ENCODE data around the gene BIVM.

The BIVM gene

GRCh38 chr13:102836471-102836870, 37.6 kb downstream of the BIVM start:
- Histone ChIP-seq H3K4me3 (replicated peaks; ENCODE audit: low read depth, low read length) (no peak overlapping the region), H3K36me3 (ENCODE audit: control insufficient read depth, insufficient read depth, low read length) (no peaks in the 10 kb centered on the region), H3K27me3 (replicated peaks; ENCODE audit: control insufficient read depth, insufficient read depth, low read length) (no peaks in the 10 kb centered on the region)
- no peak for TF ChIP-seq CTCF (IDR thresholded peaks at IDR 0.05; ENCODE audit: insufficient read depth, low read length, poor library complexity, severe bottlenecking)
- DNase-seq (ENCODE audit: extremely low read depth, insufficient read length) = no peak

GRCh38 chr13:102838273-102838672, 39.4 kb downstream of the BIVM start:
- H3K27me3 ChIP-seq (replicated peaks; ENCODE audit: control insufficient read depth, insufficient read depth, low read length) = no peaks in the 10 kb centered on the region
- no peak overlapping the region for H3K4me3 ChIP-seq (replicated peaks; ENCODE audit: low read depth, low read length)
- DNase-seq (ENCODE audit: extremely low read depth, insufficient read length) = no peak
- no peaks in the 10 kb centered on the region for H3K36me3 ChIP-seq (ENCODE audit: control insufficient read depth, insufficient read depth, low read length)
- TF ChIP-seq CTCF (IDR thresholded peaks at IDR 0.05; ENCODE audit: insufficient read depth, low read length, poor library complexity, severe bottlenecking) = no peak

GRCh38 chr13:102838982-102839381, 40.1 kb downstream of the BIVM start:
- no peak for TF ChIP-seq CTCF (IDR thresholded peaks at IDR 0.05; ENCODE audit: insufficient read depth, low read length, poor library complexity, severe bottlenecking)
- Histone ChIP-seq H3K27me3 (replicated peaks; ENCODE audit: control insufficient read depth, insufficient read depth, low read length) (no peaks in the 10 kb centered on the region), H3K36me3 (ENCODE audit: control insufficient read depth, insufficient read depth, low read length) (no peaks in the 10 kb centered on the region; the same call in 1 of the 2 replicates), H3K4me3 (replicated peaks; ENCODE audit: low read depth, low read length) (no peak overlapping the region)
- no peak for DNase-seq (ENCODE audit: extremely low read depth, insufficient read length)

- no peak for DNase-seq (ENCODE audit: extremely low read depth, insufficient read length)
- H3K27me3 ChIP-seq (replicated peaks; ENCODE audit: control insufficient read depth, insufficient read depth, low read length) = no peaks in the 10 kb centered on the region
- H3K4me3 ChIP-seq (replicated peaks; ENCODE audit: low read depth, low read length) = no peak overlapping the region
- H3K36me3 ChIP-seq (ENCODE audit: control insufficient read depth, insufficient read depth, low read length) = no peaks in the 10 kb centered on the region; the same call in 1 of the 2 replicates
- TF ChIP-seq CTCF (IDR thresholded peaks at IDR 0.05; ENCODE audit: insufficient read depth, low read length, poor library complexity, severe bottlenecking) = no peak
These were observed 40.5 kb downstream of the BIVM start for GRCh38 chr13:102839462-102839861.

- Histone ChIP-seq H3K36me3 (ENCODE audit: control insufficient read depth, insufficient read depth, low read length) (no peaks in the 10 kb centered on the region; the same call in 1 of the 2 replicates), H3K27me3 (replicated peaks; ENCODE audit: control insufficient read depth, insufficient read depth, low read length) (no peaks in the 10 kb centered on the region), H3K4me3 (replicated peaks; ENCODE audit: low read depth, low read length) (peak overlapping the region; percentile 87)
- no peak for TF ChIP-seq CTCF (IDR thresholded peaks at IDR 0.05; ENCODE audit: insufficient read depth, low read length, poor library complexity, severe bottlenecking)
- DNase-seq (ENCODE audit: extremely low read depth, insufficient read length) = no peak
These were observed 46.3 kb downstream of the BIVM start for GRCh38 chr13:102845289-102845629.

- peak within 1 kb of the TSS; percentile 87 for H3K4me3 ChIP-seq (replicated peaks; ENCODE audit: low read depth, low read length)
- H3K36me3 ChIP-seq (ENCODE audit: control insufficient read depth, insufficient read depth, low read length) = no peaks in the 10 kb centered on the region; the same call in 1 of the 2 replicates
- H3K27me3 ChIP-seq (replicated peaks; ENCODE audit: control insufficient read depth, insufficient read depth, low read length) = no peaks in the 10 kb centered on the region
- TF ChIP-seq CTCF (IDR thresholded peaks at IDR 0.05; ENCODE audit: insufficient read depth, low read length, poor library complexity, severe bottlenecking) = no peak
- DNase-seq (ENCODE audit: extremely low read depth, insufficient read length) = peak; percentile 94
These were observed 46.8 kb downstream of the BIVM start, which contains the start of gene ERCC5 for GRCh38 chr13:102845630-102846260. ERCC5 (plus strand) TSS chr13:102846032; CDS start chr13:102846267, 235 bp downstream.
